ENCODE data around the gene FAM124A.

The FAM124A gene

DNA sequence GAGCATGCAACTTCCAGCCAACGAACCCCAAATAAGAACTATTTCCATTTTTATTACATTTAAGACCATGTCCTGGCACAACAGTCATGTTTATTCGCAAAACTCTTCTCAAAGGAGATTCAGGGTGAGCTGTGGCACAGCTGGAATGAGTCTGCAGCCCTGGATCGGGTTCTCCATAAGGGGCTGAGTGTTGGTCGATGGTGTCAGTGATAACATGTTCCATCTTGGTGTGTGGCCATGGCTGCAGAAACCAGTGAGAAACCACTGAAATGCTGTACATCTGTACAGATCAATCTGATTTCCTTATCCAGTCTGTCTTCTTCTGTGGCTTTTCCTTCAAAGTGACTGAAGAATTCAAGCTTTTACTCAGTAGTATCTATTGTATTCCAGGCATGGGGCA is 15.2 kb downstream of the FAM124A start:
- Mint-ChIP-seq H3K27me3 (peaks cover 56 to 65% of the 10 kb centered on the region in 2 donors), H3K4me1 (ENCODE audit: low read depth in 2 of 2) (peaks cover 0 to 2% of the 10 kb centered on the region in 2 donors), H3K27ac (peak overlapping the region in 1 of 2 donors; percentile 12), H3K4me3 (no peak overlapping the region), H3K36me3 (ENCODE audit: insufficient read depth) (no peaks in the 10 kb centered on the region), H3K9me3 (no peaks in the 10 kb centered on the region)
- DNase-seq = no peak
- no peak for ATAC-seq (replicated peaks)

GRCh38 chr13:51237887-51238286 is 15.7 kb downstream of the FAM124A start:
- no peaks in the 10 kb centered on the region for H3K9me3 Mint-ChIP-seq
- peaks cover 0 to 2% of the 10 kb centered on the region in 2 donors for H3K4me1 Mint-ChIP-seq (ENCODE audit: low read depth in 2 of 2)
- H3K36me3 Mint-ChIP-seq (ENCODE audit: insufficient read depth) = no peaks in the 10 kb centered on the region
- ATAC-seq (replicated peaks) (no peak), DNase-seq (no peak)
- H3K4me3 Mint-ChIP-seq = no peak overlapping the region
- no peak overlapping the region for H3K27ac Mint-ChIP-seq
- peaks cover 52 to 63% of the 10 kb centered on the region in 2 donors for H3K27me3 Mint-ChIP-seq

DNA sequence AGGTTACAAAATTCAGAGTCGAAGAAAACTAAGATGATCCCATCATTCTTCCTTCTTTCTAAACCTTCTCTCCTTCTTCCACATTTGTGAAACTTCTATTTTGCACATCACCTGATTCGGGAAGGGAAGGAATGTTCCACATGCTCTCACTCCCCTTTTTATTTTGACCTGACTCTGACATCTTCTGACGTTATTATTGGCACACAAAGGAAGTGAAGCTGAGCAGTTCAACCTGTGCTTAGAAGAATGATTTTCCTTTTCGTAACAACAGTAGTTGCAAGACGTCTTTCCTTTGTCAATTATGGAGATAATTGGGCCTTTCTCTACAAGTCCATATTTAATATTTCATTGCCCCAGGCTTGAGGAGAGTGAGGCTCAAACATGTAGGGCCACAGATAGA is 18.0 kb downstream of the FAM124A start:
- Mint-ChIP-seq H3K27me3 (peaks cover 43 to 44% of the 10 kb centered on the region in 2 donors), H3K4me1 (ENCODE audit: low read depth in 2 of 2) (peaks cover 0 to 2% of the 10 kb centered on the region in 2 donors), H3K4me3 (no peak overlapping the region), H3K27ac (no peak overlapping the region), H3K9me3 (no peaks in the 10 kb centered on the region), H3K36me3 (ENCODE audit: insufficient read depth) (no peaks in the 10 kb centered on the region)
- ATAC-seq (replicated peaks) = no peak
- no peak for DNase-seq

- DNase-seq (no peak), ATAC-seq (replicated peaks) (no peak)
- H3K36me3 Mint-ChIP-seq (ENCODE audit: insufficient read depth) = no peaks in the 10 kb centered on the region
- H3K27ac Mint-ChIP-seq = no peak overlapping the region
- peaks cover 0 to 2% of the 10 kb centered on the region in 2 donors for H3K4me1 Mint-ChIP-seq (ENCODE audit: low read depth in 2 of 2)
- peaks cover 35 to 38% of the 10 kb centered on the region in 2 donors for H3K27me3 Mint-ChIP-seq
- H3K9me3 Mint-ChIP-seq = no peaks in the 10 kb centered on the region
- no peak overlapping the region for H3K4me3 Mint-ChIP-seq
Measured at GRCh38 chr13:51240958-51241357, 18.8 kb downstream of the FAM124A start.

GRCh38 chr13:51241720-51242119 is 19.5 kb downstream of the FAM124A start:
- H3K36me3 Mint-ChIP-seq (ENCODE audit: insufficient read depth) = no peaks in the 10 kb centered on the region
- peaks cover 28 to 33% of the 10 kb centered on the region in 2 donors for H3K27me3 Mint-ChIP-seq
- H3K4me3 Mint-ChIP-seq = no peak overlapping the region
- H3K9me3 Mint-ChIP-seq = no peaks in the 10 kb centered on the region
- H3K4me1 Mint-ChIP-seq (ENCODE audit: low read depth in 2 of 2) = peaks cover 0 to 2% of the 10 kb centered on the region in 2 donors
- H3K27ac Mint-ChIP-seq = no peak overlapping the region
- ATAC-seq (replicated peaks) (no peak), DNase-seq (no peak)

DNA sequence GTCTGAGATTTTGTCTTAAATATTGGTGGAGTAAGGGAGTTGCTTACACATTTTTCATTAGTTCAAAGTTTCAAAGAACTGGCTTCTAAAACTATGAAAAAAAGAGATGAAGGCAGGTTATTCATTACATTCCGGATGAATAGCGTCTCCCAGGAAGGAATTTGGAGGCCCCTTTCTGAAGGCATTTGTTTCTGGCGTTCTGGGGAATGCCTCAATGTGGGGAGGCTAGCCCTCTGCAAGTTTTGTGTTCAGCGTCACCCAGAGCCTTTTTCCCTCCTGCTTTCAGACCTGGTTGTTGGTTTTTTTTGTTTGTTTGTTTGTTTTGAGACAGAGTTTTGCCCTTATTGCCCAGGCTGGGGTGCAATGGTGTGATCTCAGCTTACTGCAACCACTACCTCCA is 21.0 kb downstream of the FAM124A start:
- no peak for DNase-seq
- no peak overlapping the region for H3K4me3 Mint-ChIP-seq
- H3K36me3 Mint-ChIP-seq (ENCODE audit: insufficient read depth) = no peaks in the 10 kb centered on the region
- no peaks in the 10 kb centered on the region for H3K4me1 Mint-ChIP-seq (ENCODE audit: low read depth in 2 of 2)
- H3K9me3 Mint-ChIP-seq = no peaks in the 10 kb centered on the region
- peaks cover 20 to 28% of the 10 kb centered on the region in 2 donors for H3K27me3 Mint-ChIP-seq
- no peak overlapping the region for H3K27ac Mint-ChIP-seq
- ATAC-seq (replicated peaks) = no peak

DNA sequence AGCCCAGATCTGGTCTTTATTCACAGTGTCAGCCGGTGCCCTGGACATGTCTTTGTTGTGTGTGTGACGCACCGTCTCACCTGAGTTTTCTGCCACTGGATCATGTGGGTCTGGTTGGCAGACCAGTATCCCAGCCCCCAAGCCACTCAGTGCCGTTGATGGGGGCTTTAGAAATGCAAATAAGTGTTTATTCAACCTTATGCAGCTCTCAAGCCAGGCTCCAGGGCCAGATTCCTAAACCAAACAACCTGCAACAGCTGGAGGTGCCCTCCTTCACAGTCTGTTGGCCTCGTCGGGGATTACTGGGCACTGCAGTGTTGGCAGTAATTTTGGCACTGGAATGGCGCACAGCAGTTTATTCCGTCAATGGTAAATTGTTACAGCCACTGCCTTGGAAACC is 21.6 kb downstream of the FAM124A start:
- no peaks in the 10 kb centered on the region for H3K36me3 Mint-ChIP-seq (ENCODE audit: insufficient read depth)
- H3K27ac Mint-ChIP-seq = no peak overlapping the region
- no peak for ATAC-seq (replicated peaks)

DNA sequence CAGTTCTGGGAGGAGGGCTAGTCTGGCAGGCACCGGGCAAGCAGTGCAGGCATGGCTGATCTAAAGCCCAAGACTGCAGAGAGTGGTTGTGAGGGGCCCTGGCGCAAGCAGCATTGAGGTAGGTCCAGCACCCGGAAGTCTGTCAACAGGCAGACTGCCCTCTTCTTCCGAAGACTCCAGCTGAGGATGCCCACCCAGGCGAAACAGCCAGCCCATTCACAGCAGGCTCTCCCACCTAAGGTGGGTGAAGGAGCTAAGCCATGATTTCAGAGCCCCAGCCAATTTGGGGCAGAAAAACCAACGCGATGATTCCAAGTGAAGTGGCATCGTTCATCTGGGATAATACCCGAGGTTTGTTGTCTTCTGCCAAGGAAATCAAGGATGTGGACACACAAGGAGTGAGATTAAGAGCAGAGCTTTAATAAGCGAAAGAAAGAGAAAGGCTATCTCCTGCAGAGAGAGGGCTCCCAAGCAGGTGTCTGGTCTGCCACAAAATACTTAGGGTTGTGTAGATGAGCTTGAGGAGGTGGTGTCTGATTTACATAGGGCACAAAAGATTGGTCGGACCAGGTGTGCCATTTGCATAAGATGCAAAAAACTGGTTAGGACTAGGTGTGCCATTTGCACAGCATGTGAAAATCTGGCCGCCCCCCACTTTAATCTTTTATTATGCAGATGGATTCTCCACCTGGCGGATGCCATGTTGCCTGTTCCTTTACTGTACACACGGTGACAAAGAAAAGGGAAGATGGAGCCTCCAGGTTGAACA is 22.6 kb downstream of the FAM124A start:
- ATAC-seq (replicated peaks) (no peak), DNase-seq (no peak)
- Mint-ChIP-seq H3K27me3 (peaks cover 16 to 25% of the 10 kb centered on the region in 2 donors), H3K4me1 (ENCODE audit: low read depth in 2 of 2) (no peaks in the 10 kb centered on the region), H3K27ac (no peak overlapping the region), H3K36me3 (ENCODE audit: insufficient read depth) (no peaks in the 10 kb centered on the region), H3K4me3 (no peak overlapping the region), H3K9me3 (no peaks in the 10 kb centered on the region)

More for the DNA sequence above, 21.6 kb downstream of the FAM124A start:
- H3K9me3 Mint-ChIP-seq = no peaks in the 10 kb centered on the region
- no peaks in the 10 kb centered on the region for H3K4me1 Mint-ChIP-seq (ENCODE audit: low read depth in 2 of 2)
- DNase-seq = no peak
- H3K27me3 Mint-ChIP-seq = peaks cover 20 to 28% of the 10 kb centered on the region in 2 donors
- H3K4me3 Mint-ChIP-seq = no peak overlapping the region

- no peak overlapping the region for H3K4me3 Mint-ChIP-seq
- DNase-seq = no peak
- H3K4me1 Mint-ChIP-seq (ENCODE audit: low read depth in 2 of 2) = no peaks in the 10 kb centered on the region
- H3K27me3 Mint-ChIP-seq = peaks cover 9 to 18% of the 10 kb centered on the region in 2 donors
- ATAC-seq (replicated peaks) = no peak
- H3K36me3 Mint-ChIP-seq (ENCODE audit: insufficient read depth) = no peaks in the 10 kb centered on the region
- H3K27ac Mint-ChIP-seq = no peak overlapping the region
- no peaks in the 10 kb centered on the region for H3K9me3 Mint-ChIP-seq
Measured at GRCh38 chr13:51245583-51245982, 23.4 kb downstream of the FAM124A start.

- Mint-ChIP-seq H3K9me3 (no peaks in the 10 kb centered on the region), H3K4me3 (no peak overlapping the region), H3K4me1 (ENCODE audit: low read depth in 2 of 2) (no peaks in the 10 kb centered on the region), H3K27ac (no peak overlapping the region), H3K36me3 (ENCODE audit: insufficient read depth) (no peaks in the 10 kb centered on the region), H3K27me3 (peaks cover 4 to 13% of the 10 kb centered on the region in 2 donors)
- ATAC-seq (replicated peaks) (no peak), DNase-seq (no peak)
Measured at GRCh38 chr13:51246025-51246417, 23.8 kb downstream of the FAM124A start.

DNA sequence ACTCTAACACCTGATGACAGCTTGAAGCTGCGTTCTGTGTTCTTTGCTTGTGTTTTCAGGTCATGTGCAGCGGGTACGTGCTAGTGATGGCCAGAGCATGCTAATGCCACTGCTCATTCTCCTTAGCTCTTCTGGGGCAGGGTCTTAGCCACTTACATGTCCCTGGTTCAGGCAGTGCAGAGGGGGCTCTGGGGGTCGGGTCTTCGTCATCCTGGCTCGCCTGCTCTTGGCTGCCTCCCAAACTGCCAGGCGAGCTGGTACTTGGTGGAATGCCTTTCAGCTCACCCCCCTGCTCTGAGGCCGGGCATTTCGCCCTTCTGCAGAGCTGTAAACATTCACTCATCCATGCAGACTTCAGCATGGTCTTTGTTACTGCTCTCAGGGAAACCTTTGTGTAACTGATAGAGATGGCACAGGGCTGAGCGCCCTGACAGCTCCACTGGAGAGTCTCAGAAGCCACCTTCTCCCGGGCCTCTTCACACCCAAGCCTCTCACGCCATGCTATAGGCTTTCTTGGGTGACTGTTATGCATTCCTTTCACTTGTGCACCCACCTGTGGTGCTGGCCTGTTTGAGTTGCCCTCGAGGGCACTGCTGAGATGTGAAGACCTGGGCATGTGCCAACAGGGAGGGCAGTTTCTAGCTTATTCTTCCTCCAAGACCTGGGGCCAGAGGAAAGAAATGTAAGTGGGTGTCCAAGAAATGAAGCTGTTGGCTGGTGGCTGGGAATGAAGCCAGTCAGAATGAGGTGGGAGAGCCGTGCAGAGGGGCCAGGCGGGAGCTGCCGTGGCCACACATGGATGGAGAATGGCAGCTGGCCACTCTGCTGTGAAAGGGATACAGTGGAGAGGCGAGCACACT is 24.4 kb downstream of the FAM124A start:
- Mint-ChIP-seq H3K36me3 (ENCODE audit: insufficient read depth) (no peaks in the 10 kb centered on the region), H3K27ac (no peak overlapping the region), H3K27me3 (peaks cover under 1 to 9% of the 10 kb centered on the region in 2 donors), H3K4me3 (no peak overlapping the region), H3K9me3 (no peaks in the 10 kb centered on the region), H3K4me1 (ENCODE audit: low read depth in 2 of 2) (no peaks in the 10 kb centered on the region)
- ATAC-seq (replicated peaks) (no peak), DNase-seq (no peak)

GRCh38 chr13:51249255-51249654 is 27.1 kb downstream of the FAM124A start:
- no peak for DNase-seq
- Mint-ChIP-seq H3K4me1 (ENCODE audit: low read depth in 2 of 2) (peaks cover 3 to 5% of the 10 kb centered on the region in 2 donors), H3K9me3 (no peaks in the 10 kb centered on the region), H3K36me3 (ENCODE audit: insufficient read depth) (peaks cover under 1% of the 10 kb centered on the region), H3K4me3 (no peak overlapping the region), H3K27ac (no peak overlapping the region), H3K27me3 (peaks cover 6 to 7% of the 10 kb centered on the region in 2 donors)
- ATAC-seq (replicated peaks) = no peak

DNA sequence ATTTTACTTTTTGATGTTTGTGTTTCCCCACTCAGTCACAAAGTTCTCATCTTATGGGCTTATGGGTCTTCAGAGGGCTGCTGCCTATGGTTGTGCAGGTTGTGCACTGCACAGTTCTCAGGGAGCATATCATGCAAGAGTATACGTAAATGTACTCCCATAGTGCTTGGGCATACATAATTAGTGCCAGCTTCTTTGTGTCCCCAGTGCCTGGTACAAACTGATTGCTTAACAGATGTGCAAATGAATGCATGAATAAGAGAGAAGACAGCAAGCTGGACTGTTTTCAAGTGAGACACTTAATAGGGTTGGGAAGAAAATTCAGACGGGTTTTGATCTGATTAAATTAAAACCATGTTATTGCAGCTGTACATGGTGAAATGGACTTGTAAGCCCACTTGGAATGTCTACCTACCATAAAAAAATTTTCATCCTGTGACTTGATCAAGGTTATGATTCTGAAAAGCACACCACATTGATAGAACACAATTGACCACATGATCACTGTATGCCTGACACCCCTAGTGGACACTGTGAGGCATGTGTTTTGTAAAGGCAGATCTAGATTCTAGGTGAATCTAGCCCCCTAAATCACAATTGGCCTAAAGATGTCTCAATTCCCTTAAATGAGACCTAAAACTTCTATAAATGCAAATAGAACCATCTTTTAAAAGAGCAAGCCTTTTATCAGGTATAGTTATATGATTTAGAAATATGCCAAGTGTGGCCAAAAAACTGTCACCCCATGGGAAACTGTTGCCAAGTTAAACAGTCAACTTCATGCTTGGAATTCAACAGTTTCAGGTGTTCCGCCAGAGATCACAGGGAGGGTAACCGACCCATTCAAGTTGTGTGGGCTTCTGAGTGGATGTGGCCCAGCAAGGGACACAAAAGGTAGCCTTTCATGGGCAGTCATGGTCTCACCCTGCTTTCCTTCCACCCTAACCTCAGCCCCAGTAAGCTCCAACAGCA is 27.9 kb downstream of the FAM124A start:
- Mint-ChIP-seq H3K9me3 (no peaks in the 10 kb centered on the region), H3K27me3 (peaks cover 0 to 7% of the 10 kb centered on the region in 2 donors), H3K4me1 (ENCODE audit: low read depth in 2 of 2) (peaks cover 3 to 5% of the 10 kb centered on the region in 2 donors), H3K36me3 (ENCODE audit: insufficient read depth) (peaks cover 2% of the 10 kb centered on the region), H3K4me3 (no peak overlapping the region), H3K27ac (no peak overlapping the region)
- ATAC-seq (replicated peaks) (no peak), DNase-seq (no peak)

All from effector memory CD8-positive, alpha-beta T cell (primary cell).